Vagina (tissue), 2 donors: ENCODE results near the gene TPM4. TPM values are rescaled to one million over a fixed set of nuclear protein-coding genes. Genes with fewer than 3 reads are reported as not detected.

ENCODE experiments used
- DNase-seq, 2 donors: peaks; one replicate each; pipeline ENCODE4 v3.0.0-alpha.2; 2017; ENCODE audit errors: extremely low spot score in 2 of 2
- H3K27ac ChIP-seq: fragments of 200-600 bp; sonication (generic); one replicate; pipeline ENCODE4 v1.5.1; 2019
- H3K27me3 ChIP-seq: fragments of 200-600 bp; sonication (generic); one replicate; pipeline ENCODE4 v1.5.1; 2019
- H3K36me3 ChIP-seq, 2 donors: fragments of 200-600 bp; sonication (generic); one replicate each; pipeline ENCODE4 v1.5.1; 2017 to 2019
- H3K4me1 ChIP-seq: fragments of 200-600 bp; sonication (generic); one replicate; pipeline ENCODE4 v1.5.1; 2019
- H3K4me3 ChIP-seq, 2 donors: fragments of 200-600 bp; sonication (generic); 1 replicate in 1 of 2; 2 replicates in 1 of 2; pipeline ENCODE4 v1.5.1; 2016 to 2019
- H3K9me3 ChIP-seq: fragments of 200-600 bp; sonication (generic); one replicate; pipeline ENCODE4 v1.5.1; 2019
- POLR2A ChIP-seq, 2 donors: fragments of 450-650 bp; IDR thresholded peaks; one replicate each; pipeline ENCODE4 v1.6.1; 2017; ENCODE audit warnings: antibody characterized with exemption in 2 of 2, mild to moderate bottlenecking in 2 of 2, moderate library complexity in 2 of 2
- POLR2AphosphoS5 ChIP-seq, 2 donors: sonication (generic); formaldehyde crosslinking; IDR thresholded peaks; one replicate each; pipeline ENCODE4 v1.9.0; 2017; ENCODE audit warnings: antibody characterized with exemption in 2 of 2, mild to moderate bottlenecking in 2 of 2, low read depth in 1 of 2; ENCODE audit not compliant: insufficient read depth in 1 of 2
- intact Hi-C: fragments of 100-400 bp; cut with DNase I; formaldehyde crosslinking; loops from one replicate; pipeline ENCODE4 v1.15.1; 2023
- total RNA-seq: library from RNA; depleted of rRNA; stranded (reverse); fragments of >200 nt; gene quantifications from one replicate; pipeline ENCODE4 v1.2.3, GENCODE V29; 2016
- TF ChIP-seq, protein P1 (sequence below), 3 experiments: fragments of 450-650 bp in 2 of 3; fragments of 200-600 bp in 1 of 3; sonication (generic) in 1 of 3; IDR thresholded peaks; one replicate each; pipeline ENCODE4 v1.5.1; 2017 to 2019; ENCODE audit warnings: antibody characterized with exemption in 3 of 3, mild to moderate bottlenecking in 2 of 3, moderate library complexity in 2 of 3

TPM4 gene
- total RNA-seq, 1 donor from 2014 or later, result 409 TPM

DNA sequence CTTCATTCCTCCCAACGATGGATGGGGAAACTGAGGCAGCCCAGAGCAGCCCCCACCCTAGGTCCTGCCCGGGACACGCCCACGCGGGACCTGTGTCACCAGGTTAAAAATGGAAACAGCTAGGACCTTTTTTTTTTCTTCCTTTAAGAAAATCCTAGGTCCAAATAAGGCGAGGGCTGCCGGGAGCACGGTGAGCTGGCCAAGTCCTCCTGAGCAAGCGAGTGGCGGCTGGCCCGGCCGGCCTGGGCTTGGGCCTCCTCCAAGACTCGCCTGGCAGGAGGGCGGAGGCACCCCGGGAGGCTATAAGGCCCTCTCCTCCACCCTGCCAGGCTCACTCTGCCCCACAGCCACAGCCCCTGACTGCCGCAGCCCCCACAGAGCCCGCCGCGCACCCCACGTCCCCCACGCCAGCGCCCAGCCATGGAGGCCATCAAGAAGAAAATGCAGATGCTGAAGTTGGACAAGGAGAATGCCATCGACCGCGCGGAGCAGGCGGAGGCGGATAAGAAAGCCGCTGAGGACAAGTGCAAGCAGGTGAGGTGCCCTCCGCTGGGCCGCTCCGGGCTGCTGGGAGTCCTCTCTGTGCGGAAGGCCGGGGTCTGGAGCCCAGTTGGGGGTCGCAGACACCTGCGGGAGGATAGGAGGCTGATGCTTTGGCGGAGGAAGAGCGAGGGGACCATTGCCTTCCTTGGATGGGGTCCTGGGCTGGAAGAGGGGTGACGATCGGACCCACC lies 8.9 kb upstream of the TPM4 start:
- Histone ChIP-seq H3K27me3 (no peaks in the 10 kb centered on the region), H3K36me3 (no peaks in the 10 kb centered on the region), H3K4me3 (peak overlapping the region; percentile 47 to 69), H3K27ac (peak overlapping the region; percentile 89), H3K9me3 (no peaks in the 10 kb centered on the region), H3K4me1 (peaks cover 62% of the 10 kb centered on the region)
- TF ChIP-seq, protein P1, sequence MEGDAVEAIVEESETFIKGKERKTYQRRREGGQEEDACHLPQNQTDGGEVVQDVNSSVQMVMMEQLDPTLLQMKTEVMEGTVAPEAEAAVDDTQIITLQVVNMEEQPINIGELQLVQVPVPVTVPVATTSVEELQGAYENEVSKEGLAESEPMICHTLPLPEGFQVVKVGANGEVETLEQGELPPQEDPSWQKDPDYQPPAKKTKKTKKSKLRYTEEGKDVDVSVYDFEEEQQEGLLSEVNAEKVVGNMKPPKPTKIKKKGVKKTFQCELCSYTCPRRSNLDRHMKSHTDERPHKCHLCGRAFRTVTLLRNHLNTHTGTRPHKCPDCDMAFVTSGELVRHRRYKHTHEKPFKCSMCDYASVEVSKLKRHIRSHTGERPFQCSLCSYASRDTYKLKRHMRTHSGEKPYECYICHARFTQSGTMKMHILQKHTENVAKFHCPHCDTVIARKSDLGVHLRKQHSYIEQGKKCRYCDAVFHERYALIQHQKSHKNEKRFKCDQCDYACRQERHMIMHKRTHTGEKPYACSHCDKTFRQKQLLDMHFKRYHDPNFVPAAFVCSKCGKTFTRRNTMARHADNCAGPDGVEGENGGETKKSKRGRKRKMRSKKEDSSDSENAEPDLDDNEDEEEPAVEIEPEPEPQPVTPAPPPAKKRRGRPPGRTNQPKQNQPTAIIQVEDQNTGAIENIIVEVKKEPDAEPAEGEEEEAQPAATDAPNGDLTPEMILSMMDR (IDR thresholded peaks at IDR 0.05), result no peak
- TF ChIP-seq POLR2AphosphoS5 (IDR thresholded peaks at IDR 0.05; ENCODE audit: insufficient read depth in 1 of 2, low read depth in 1 of 2) (peak; percentile 83 to 89), POLR2A (IDR thresholded peaks at IDR 0.05) (peak in 1 of 2 donors; percentile 53)
- no peak for DNase-seq
- intact Hi-C loops, result no loop called here

DNA sequence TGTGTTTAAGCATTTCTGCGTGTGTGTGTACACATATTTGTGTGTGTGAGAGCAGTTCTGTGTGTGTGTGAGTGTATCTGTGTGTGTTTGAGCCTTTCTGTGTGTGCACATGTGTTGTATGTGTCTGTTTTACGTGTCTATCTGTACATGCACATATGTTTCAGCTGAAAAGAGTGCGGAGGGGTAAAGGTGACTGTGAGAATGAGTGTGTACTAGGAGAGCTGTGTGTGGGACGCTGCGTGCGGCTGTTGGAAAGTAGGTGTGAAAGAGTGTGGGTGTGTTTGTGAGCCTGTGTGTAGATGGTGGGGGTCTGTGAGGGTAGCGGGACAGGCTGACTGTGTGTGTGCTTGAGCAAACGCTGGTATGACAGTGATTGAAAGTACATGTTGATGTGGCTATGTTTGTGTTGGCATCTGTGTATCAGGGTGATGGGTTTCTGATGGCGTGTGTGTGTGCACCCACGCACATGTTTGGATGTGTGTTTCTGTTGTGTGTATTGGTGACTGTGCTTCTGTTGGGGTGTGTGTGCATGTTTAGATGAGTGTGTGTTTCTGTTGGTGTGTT lies 7.5 kb upstream of the TPM4 start:
- no peak for TF ChIP-seq POLR2A (IDR thresholded peaks at IDR 0.05)
- no peak for TF ChIP-seq POLR2AphosphoS5 (IDR thresholded peaks at IDR 0.05; ENCODE audit: insufficient read depth in 1 of 2, low read depth in 1 of 2)
- TF ChIP-seq, protein P1 (IDR thresholded peaks at IDR 0.05), result no peak
- no peak for DNase-seq
- intact Hi-C loops, result no loop called here
- Histone ChIP-seq H3K27me3 (no peaks in the 10 kb centered on the region), H3K9me3 (no peaks in the 10 kb centered on the region), H3K27ac (peak overlapping the region; percentile 89), H3K4me3 (peak overlapping the region; percentile 47 to 69), H3K36me3 (no peaks in the 10 kb centered on the region), H3K4me1 (peaks cover 63% of the 10 kb centered on the region)

DNA sequence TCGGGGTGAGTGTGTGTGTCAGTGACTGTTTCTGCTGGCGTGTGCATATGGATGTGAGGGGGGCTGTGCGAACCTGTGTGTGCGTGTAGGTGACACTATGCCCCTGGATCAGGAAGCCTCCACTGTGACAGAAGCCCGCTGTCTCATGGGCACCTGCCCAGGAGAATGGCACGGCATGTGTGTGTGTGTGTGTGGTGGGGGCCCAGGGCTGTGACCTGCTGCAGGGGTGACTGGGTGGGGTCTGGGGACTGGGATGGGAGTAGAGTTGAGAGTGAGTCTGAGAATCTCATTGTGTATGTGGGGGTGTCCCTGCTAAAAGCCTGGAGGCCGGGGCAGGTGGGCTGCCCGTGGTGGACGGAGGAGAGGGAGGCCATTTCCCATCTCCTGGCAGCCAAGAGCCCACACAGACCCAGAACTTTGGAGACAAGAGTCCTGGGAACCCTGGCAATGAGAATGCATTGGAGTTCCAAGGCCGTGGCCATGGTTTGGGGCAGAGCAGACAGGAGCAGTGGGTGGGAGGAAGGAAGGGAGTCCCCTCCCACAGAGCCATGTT lies 6.4 kb upstream of the TPM4 start:
- H3K27ac ChIP-seq, result peak overlapping the region; percentile 89
- H3K36me3 ChIP-seq, result no peaks in the 10 kb centered on the region
- DNase-seq, result peak in 1 of 2 donors; percentile 88
- peaks cover 52% of the 10 kb centered on the region for H3K4me1 ChIP-seq
- intact Hi-C loops, result loop anchor here (5.0 kb wide), 1 partner anchor 42 kb away; the partner anchor contains the start of gene RAB8A
- TF ChIP-seq, protein P1 (IDR thresholded peaks at IDR 0.05), result no peak
- TF ChIP-seq POLR2A (IDR thresholded peaks at IDR 0.05) (no peak), POLR2AphosphoS5 (IDR thresholded peaks at IDR 0.05; ENCODE audit: insufficient read depth in 1 of 2, low read depth in 1 of 2) (no peak)
- peak overlapping the region; percentile 47 to 69 for H3K4me3 ChIP-seq
- H3K9me3 ChIP-seq, result no peaks in the 10 kb centered on the region
- H3K27me3 ChIP-seq, result no peaks in the 10 kb centered on the region

DNA sequence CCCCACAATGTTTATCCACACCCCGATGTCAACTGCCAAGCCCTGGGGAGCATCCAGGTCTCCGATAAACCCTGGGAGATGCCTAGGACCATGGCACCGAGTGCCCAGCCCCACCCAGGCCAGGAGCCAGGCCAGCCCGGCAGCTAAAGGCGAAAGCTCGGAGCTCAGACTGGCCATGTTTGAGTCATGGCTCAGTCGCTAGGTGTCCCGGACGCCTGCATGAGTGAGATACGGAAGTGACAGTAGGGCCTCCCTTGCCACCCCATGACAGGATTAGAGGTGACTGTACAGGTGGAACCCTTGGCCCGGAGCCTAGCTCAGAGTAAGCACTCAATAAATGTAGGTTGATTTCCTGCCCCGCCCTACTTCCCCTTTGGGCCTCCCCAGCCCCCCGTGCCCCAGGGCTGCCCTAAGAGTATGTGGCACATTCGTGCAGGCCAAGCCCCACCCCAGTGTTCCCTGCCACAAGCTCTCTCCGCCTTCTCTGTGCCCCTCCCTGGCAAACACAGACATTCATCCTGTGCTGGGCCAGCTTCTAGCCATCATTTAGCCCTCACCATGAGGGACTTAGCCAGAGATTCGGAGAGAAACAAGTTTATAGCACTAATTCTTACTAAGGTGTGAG lies 5.8 kb upstream of the TPM4 start:
- Histone ChIP-seq H3K27me3 (no peaks in the 10 kb centered on the region), H3K9me3 (no peaks in the 10 kb centered on the region), H3K36me3 (no peaks in the 10 kb centered on the region), H3K27ac (peak overlapping the region; percentile 89), H3K4me3 (peak overlapping the region; percentile 47 to 69), H3K4me1 (peaks cover 52% of the 10 kb centered on the region)
- DNase-seq, result peak in 1 of 2 donors; percentile 93
- intact Hi-C loops, result loop anchor here (5.0 kb wide), 1 partner anchor 42 kb away; the partner anchor contains the start of gene RAB8A
- TF ChIP-seq, protein P1 (IDR thresholded peaks at IDR 0.05), result no peak
- TF ChIP-seq POLR2A (IDR thresholded peaks at IDR 0.05) (no peak), POLR2AphosphoS5 (IDR thresholded peaks at IDR 0.05; ENCODE audit: insufficient read depth in 1 of 2, low read depth in 1 of 2) (peak; percentile 84 to 92)
